Testis (tissue), 2 donors: ENCODE results near the gene OSM.

Experiments used
- CTCF ChIP-seq, 3 experiments: fragments of 450-650 bp in 2 of 3; fragments of 200-600 bp in 1 of 3; sonication (generic) in 1 of 3; IDR thresholded peaks; one replicate each; pipeline ENCODE4 v1.5.1; 2016 to 2019; ENCODE audit warnings: antibody characterized with exemption in 3 of 3, mild to moderate bottlenecking in 2 of 3, moderate library complexity in 1 of 3
- POLR2A ChIP-seq: fragments of 450-650 bp; IDR thresholded peaks from one replicate; pipeline ENCODE4 v1.6.1; 2017; ENCODE audit warnings: antibody characterized with exemption, mild to moderate bottlenecking, moderate library complexity

DNA sequence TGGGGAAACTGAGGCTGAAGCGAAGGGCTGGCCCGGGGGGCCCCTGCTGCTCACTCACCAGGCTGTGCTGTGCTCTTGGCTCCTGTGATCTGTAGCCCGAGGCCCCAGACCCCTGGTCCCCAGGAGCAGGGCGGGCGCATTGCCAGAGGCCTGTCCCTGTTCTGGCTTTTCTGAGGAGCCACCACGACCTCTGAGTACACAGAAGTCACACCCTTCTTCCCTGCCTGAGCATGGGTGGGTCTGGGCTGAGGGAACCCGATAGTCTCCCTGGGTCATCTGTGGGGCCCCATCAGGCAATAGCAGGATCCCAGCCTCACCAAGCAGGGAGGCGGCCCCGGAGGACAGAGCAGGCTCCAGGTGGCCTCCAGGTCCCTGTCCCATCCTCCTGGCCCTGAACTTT is 17.5 kb upstream of the OSM start:
- TF ChIP-seq CTCF (IDR thresholded peaks at IDR 0.05), result no peak
- no peak for TF ChIP-seq POLR2A
